Peyer's patch (tissue), 4 donors: ENCODE measurements around the gene NDUFS8.

Experiments used
- CTCF ChIP-seq, 6 experiments: fragments of 450-650 bp in 4 of 6; fragments of 200-600 bp in 2 of 6; sonication (generic) in 1 of 6; IDR thresholded peaks; one replicate each; pipeline ENCODE4 v1.5.1; 2017 to 2019; ENCODE audit warnings: antibody characterized with exemption in 6 of 6, mild to moderate bottlenecking in 3 of 6, moderate library complexity in 1 of 6
- POLR2A ChIP-seq, 2 donors: fragments of 450-650 bp; IDR thresholded peaks; one replicate each; pipeline ENCODE4 v1.5.1; 2017; ENCODE audit warnings: antibody characterized with exemption in 2 of 2, mild to moderate bottlenecking in 2 of 2, moderate library complexity in 2 of 2

GRCh38 chr11:68014157-68014946, 16.1 kb upstream of the NDUFS8 start:
- TF ChIP-seq CTCF (IDR thresholded peaks at IDR 0.05): no peak
- TF ChIP-seq POLR2A (IDR thresholded peaks at IDR 0.05): peak in 1 of 2 donors; percentile 78
